Gastrocnemius medialis (tissue), 4 donors: Measurements from ENCODE around the gene NTM. TPM values are rescaled to one million over a fixed set of nuclear protein-coding genes. Genes with fewer than 3 reads are reported as not detected.
A peak's percentile ranks its signal among the peaks of the same experiment; 100 is the strongest.

Source experiments
- ATAC-seq, 2 donors: fragments of 150-250 bp; one replicate each; pipeline ENCODE4 v1.9.1; 2016
- DNase-seq, 2 donors: peaks; one replicate each; pipeline ENCODE4 v3.0.0-alpha.2; 2019
- H3K27ac ChIP-seq, 4 donors: fragments of 200-600 bp; sonication (generic); 1 replicate in 1 of 4; 2 replicates in 3 of 4; pipeline ENCODE4 v1.5.1; 2016 to 2018; ENCODE audit warnings: mild to moderate bottlenecking in 2 of 4, moderate library complexity in 1 of 4
- H3K27me3 ChIP-seq, 3 donors: fragments of 200-600 bp; sonication (generic) in 2 of 3; 1 replicate in 1 of 3; 2 replicates in 2 of 3; pipeline versions ENCODE4 v1.5.1 to v1.6.0; 2016 to 2019; ENCODE audit warnings: mild to moderate bottlenecking in 1 of 3, moderate library complexity in 1 of 3
- H3K36me3 ChIP-seq, 2 donors: fragments of 200-600 bp; sonication (generic) in 1 of 2; one replicate each; pipeline ENCODE4 v1.5.1; 2017 to 2018
- H3K4me1 ChIP-seq, 2 donors: fragments of 200-600 bp; sonication (generic) in 1 of 2; one replicate each; pipeline ENCODE4 v1.5.1; 2016 to 2017; ENCODE audit warnings: mild to moderate bottlenecking in 2 of 2
- H3K4me3 ChIP-seq, 4 donors: fragments of 200-600 bp; sonication (generic) in 3 of 4; 1 replicate in 1 of 4; 2 replicates in 3 of 4; pipeline ENCODE4 v1.5.1; 2016 to 2019; ENCODE audit warnings: mild to moderate bottlenecking in 2 of 4
- H3K9me3 ChIP-seq, 3 donors: fragments of 200-600 bp; sonication (generic) in 2 of 3; 1 replicate in 1 of 3; 2 replicates in 2 of 3; pipeline ENCODE4 v1.5.1; 2016 to 2019
- CTCF ChIP-seq, 5 experiments: fragments of 450-650 bp in 3 of 5; fragments of 200-600 bp in 2 of 5; sonication (generic) in 2 of 5; IDR thresholded peaks in 4 of 5; conservative IDR thresholded peaks in 1 of 5; 1 replicate in 4 of 5; 2 replicates in 1 of 5; pipeline ENCODE4 v1.5.1; 2016 to 2019; ENCODE audit warnings: antibody characterized with exemption in 5 of 5, mild to moderate bottlenecking in 3 of 5, moderate library complexity in 3 of 5
- POLR2A ChIP-seq, 2 donors: fragments of 450-650 bp; IDR thresholded peaks; one replicate each; pipeline ENCODE4 v1.6.1; 2017; ENCODE audit warnings: antibody characterized with exemption in 2 of 2, mild to moderate bottlenecking in 2 of 2, moderate library complexity in 2 of 2
- in situ Hi-C, 4 donors: fragments of 200-750 bp; cut with MboI; loops; one replicate each; pipeline versions ENCODE4 v1.15.0 to v1.8.0; 2017; ENCODE audit warnings: low sequenced_read_pairs in 4 of 4
- intact Hi-C: fragments of 100-400 bp; cut with DNase I; formaldehyde crosslinking; loops from one replicate; pipeline ENCODE4 v1.15.1; 2023; ENCODE audit warnings: low total_unique reads
- total RNA-seq, 4 donors: library from RNA; depleted of rRNA; stranded (reverse); fragments of >200 nt; gene quantifications; one replicate each; pipeline versions ENCODE4 v1.1.0 to v1.2.3, GENCODE V29; 2016

Gene NTM
- total RNA-seq, 4 donors from 2014 or later = 0.69 TPM; not detected in 3

GRCh38 chr11:132111838-132112237, 741.4 kb downstream of the NTM start:
- intact Hi-C loops = loop anchor here (5.0 kb wide), 1 partner anchor 290 kb away; no protein-coding TSS in a partner anchor
- DNase-seq = no peak
- peak; percentile 38 to 57 for ATAC-seq
- TF ChIP-seq CTCF (IDR thresholded peaks at IDR 0.05 in 4 of 5, conservative IDR thresholded peaks at IDR 0.05 in 1 of 5) (no peak), POLR2A (IDR thresholded peaks at IDR 0.05) (no peak)
- no peak overlapping the region for H3K4me3 ChIP-seq
- no peaks in the 10 kb centered on the region for H3K27me3 ChIP-seq
- in situ Hi-C loops = no loop called here
- no peaks in the 10 kb centered on the region for H3K36me3 ChIP-seq
- H3K27ac ChIP-seq = peak overlapping the region in 2 of 4 donors; percentile 50 to 60
- H3K9me3 ChIP-seq = no peaks in the 10 kb centered on the region
- H3K4me1 ChIP-seq = no peaks in the 10 kb centered on the region

GRCh38 chr11:132112846-132113245, 742.4 kb downstream of the NTM start:
- ATAC-seq (no peak), DNase-seq (no peak)
- intact Hi-C loops (loop anchor here (5.0 kb wide), 1 partner anchor 289 kb away; no protein-coding TSS in a partner anchor), in situ Hi-C loops (no loop called here)
- H3K9me3 ChIP-seq = no peaks in the 10 kb centered on the region
- no peaks in the 10 kb centered on the region for H3K27me3 ChIP-seq
- H3K4me3 ChIP-seq = no peak overlapping the region
- H3K27ac ChIP-seq = peak overlapping the region in 2 of 4 donors; percentile 36 to 56
- no peaks in the 10 kb centered on the region for H3K36me3 ChIP-seq
- TF ChIP-seq CTCF (IDR thresholded peaks at IDR 0.05 in 4 of 5, conservative IDR thresholded peaks at IDR 0.05 in 1 of 5) (no peak), POLR2A (IDR thresholded peaks at IDR 0.05) (no peak)
- H3K4me1 ChIP-seq = no peaks in the 10 kb centered on the region

GRCh38 chr11:132114185-132114584, 743.8 kb downstream of the NTM start:
- in situ Hi-C loops = no loop called here
- DNase-seq (peak in 1 of 2 donors; percentile 18), ATAC-seq (peak; percentile 45 to 47)
- Histone ChIP-seq H3K27ac (no peak overlapping the region), H3K4me3 (no peak overlapping the region), H3K27me3 (no peaks in the 10 kb centered on the region), H3K9me3 (no peaks in the 10 kb centered on the region), H3K36me3 (no peaks in the 10 kb centered on the region), H3K4me1 (no peaks in the 10 kb centered on the region)
- intact Hi-C loops = loop anchor here (5.0 kb wide), 1 partner anchor 288 kb away; no protein-coding TSS in a partner anchor
- TF ChIP-seq CTCF (IDR thresholded peaks at IDR 0.05 in 4 of 5, conservative IDR thresholded peaks at IDR 0.05 in 1 of 5) (peak in 2 of 5 experiments; percentile 33 to 41), POLR2A (IDR thresholded peaks at IDR 0.05) (no peak)

- no peak for DNase-seq
- Histone ChIP-seq H3K27me3 (no peaks in the 10 kb centered on the region), H3K4me1 (no peaks in the 10 kb centered on the region), H3K36me3 (no peaks in the 10 kb centered on the region), H3K4me3 (no peak overlapping the region), H3K9me3 (no peaks in the 10 kb centered on the region), H3K27ac (no peak overlapping the region)
- in situ Hi-C loops = no loop called here
- ATAC-seq = no peak
- TF ChIP-seq POLR2A (IDR thresholded peaks at IDR 0.05) (no peak), CTCF (IDR thresholded peaks at IDR 0.05 in 4 of 5, conservative IDR thresholded peaks at IDR 0.05 in 1 of 5) (no peak)
- intact Hi-C loops = loop anchor here (5.0 kb wide), 1 partner anchor 288 kb away; no protein-coding TSS in a partner anchor
Measured at GRCh38 chr11:132114743-132115142, 744.3 kb downstream of the NTM start.

GRCh38 chr11:132115454-132115853, 745.0 kb downstream of the NTM start:
- TF ChIP-seq POLR2A (IDR thresholded peaks at IDR 0.05) (no peak), CTCF (IDR thresholded peaks at IDR 0.05 in 4 of 5, conservative IDR thresholded peaks at IDR 0.05 in 1 of 5) (no peak)
- Histone ChIP-seq H3K9me3 (no peaks in the 10 kb centered on the region), H3K4me1 (no peaks in the 10 kb centered on the region), H3K4me3 (no peak overlapping the region), H3K36me3 (no peaks in the 10 kb centered on the region), H3K27ac (no peak overlapping the region), H3K27me3 (no peaks in the 10 kb centered on the region)
- in situ Hi-C loops = no loop called here
- DNase-seq (no peak), ATAC-seq (no peak)
- intact Hi-C loops = no loop called here
